Measurements from ENCODE around the gene FAM118A. TPM values are rescaled to one million over a fixed set of nuclear protein-coding genes. Genes with fewer than 3 reads are reported as not detected.
A peak's percentile ranks its signal among the peaks of the same experiment; 100 is the strongest.

FAM118A gene
- total RNA-seq, 1 donor from 2014 or later, result 18.3 TPM

DNA sequence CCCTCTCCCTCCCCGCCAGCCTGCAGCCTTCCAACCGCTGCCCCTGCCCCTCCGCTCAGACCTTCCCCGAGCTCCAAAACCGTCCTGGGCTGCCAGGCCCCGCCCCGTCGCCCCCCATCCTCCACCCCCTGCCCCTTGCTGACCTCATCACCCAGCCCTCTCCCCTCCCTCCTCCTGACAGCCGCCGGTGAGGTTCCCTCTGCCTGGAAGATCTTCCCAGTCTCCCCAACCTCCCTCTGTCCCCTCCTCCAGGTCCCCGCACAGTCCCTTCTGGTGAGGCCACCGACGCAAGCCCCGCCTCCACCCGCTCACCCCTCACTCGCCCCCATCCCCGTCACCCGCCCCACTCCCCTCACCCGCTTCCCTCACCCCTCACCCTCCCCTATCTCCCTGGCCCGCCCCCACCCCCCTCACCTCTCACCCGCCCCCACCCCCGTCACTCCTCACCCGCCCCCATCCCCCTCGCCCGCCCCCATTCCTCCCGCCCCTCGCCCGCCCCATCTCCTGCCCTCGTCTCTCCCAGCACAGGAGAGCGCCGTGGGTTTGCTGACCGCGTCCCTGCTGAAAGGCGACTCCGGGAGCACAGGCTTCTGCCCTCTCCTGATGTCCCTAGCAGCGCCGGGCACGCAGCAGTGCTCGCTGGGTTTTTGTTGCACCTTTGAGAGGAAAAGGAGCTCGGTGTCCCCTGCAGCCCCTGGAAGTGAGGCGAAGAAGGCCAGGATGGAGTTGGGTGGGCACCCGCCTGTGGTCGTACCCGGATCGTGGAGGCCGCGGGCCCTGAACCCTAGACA, 41.4 kb upstream of the FAM118A start:
- Histone ChIP-seq H3K36me3 (ENCODE audit: insufficient read depth, low read length) (no peaks in the 10 kb centered on the region), H3K27ac (ENCODE audit: low read depth, low read length) (no peak overlapping the region), H3K9ac (ENCODE audit: low read length) (peak overlapping the region; percentile 69), H3K27me3 (ENCODE audit: insufficient read depth, low read length) (peaks cover 5% of the 10 kb centered on the region), H3K79me2 (ENCODE audit: insufficient read depth, low read length) (no peaks in the 10 kb centered on the region), H3K4me2 (ENCODE audit: low read length) (peak overlapping the region; percentile 99), H3K4me1 (ENCODE audit: insufficient read depth, low read length) (peaks cover 12% of the 10 kb centered on the region), H3K4me3 (ENCODE audit: insufficient read depth, low read depth, low read length) (peak overlapping the region; percentile 62), H2AFZ (ENCODE audit: low read depth, low read length) (peak overlapping the region; percentile 95), H4K20me1 (ENCODE audit: insufficient read depth, low read length) (no peaks in the 10 kb centered on the region), H3K9me3 (ENCODE audit: insufficient read depth, low read depth, low read length) (no peaks in the 10 kb centered on the region)
- no peaks in the 10 kb centered on the region for H3K36me3 Mint-ChIP-seq (ENCODE audit: low read depth, unreplicated experiment)
- TF ChIP-seq EZH2 (IDR thresholded peaks at IDR 0.05; ENCODE audit: insufficient read depth, low read length), result no peak
- TF ChIP-seq, protein P1, sequence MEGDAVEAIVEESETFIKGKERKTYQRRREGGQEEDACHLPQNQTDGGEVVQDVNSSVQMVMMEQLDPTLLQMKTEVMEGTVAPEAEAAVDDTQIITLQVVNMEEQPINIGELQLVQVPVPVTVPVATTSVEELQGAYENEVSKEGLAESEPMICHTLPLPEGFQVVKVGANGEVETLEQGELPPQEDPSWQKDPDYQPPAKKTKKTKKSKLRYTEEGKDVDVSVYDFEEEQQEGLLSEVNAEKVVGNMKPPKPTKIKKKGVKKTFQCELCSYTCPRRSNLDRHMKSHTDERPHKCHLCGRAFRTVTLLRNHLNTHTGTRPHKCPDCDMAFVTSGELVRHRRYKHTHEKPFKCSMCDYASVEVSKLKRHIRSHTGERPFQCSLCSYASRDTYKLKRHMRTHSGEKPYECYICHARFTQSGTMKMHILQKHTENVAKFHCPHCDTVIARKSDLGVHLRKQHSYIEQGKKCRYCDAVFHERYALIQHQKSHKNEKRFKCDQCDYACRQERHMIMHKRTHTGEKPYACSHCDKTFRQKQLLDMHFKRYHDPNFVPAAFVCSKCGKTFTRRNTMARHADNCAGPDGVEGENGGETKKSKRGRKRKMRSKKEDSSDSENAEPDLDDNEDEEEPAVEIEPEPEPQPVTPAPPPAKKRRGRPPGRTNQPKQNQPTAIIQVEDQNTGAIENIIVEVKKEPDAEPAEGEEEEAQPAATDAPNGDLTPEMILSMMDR (IDR thresholded peaks at IDR 0.05; ENCODE audit: insufficient read depth, low read depth, low read length), result no peak
- H3K27ac Mint-ChIP-seq (ENCODE audit: unreplicated experiment), result no peak overlapping the region
- H3K4me1 Mint-ChIP-seq (ENCODE audit: low read depth, unreplicated experiment), result peaks cover 9% of the 10 kb centered on the region
- H3K9me3 Mint-ChIP-seq (ENCODE audit: unreplicated experiment), result no peaks in the 10 kb centered on the region
- H3K27me3 Mint-ChIP-seq (ENCODE audit: low read depth, unreplicated experiment), result peaks cover 10% of the 10 kb centered on the region
- no peak for FAIRE-seq
- H3K4me3 Mint-ChIP-seq (ENCODE audit: unreplicated experiment), result peak overlapping the region; percentile 83
- no peak for DNase-seq (ENCODE audit: low read depth)

DNA sequence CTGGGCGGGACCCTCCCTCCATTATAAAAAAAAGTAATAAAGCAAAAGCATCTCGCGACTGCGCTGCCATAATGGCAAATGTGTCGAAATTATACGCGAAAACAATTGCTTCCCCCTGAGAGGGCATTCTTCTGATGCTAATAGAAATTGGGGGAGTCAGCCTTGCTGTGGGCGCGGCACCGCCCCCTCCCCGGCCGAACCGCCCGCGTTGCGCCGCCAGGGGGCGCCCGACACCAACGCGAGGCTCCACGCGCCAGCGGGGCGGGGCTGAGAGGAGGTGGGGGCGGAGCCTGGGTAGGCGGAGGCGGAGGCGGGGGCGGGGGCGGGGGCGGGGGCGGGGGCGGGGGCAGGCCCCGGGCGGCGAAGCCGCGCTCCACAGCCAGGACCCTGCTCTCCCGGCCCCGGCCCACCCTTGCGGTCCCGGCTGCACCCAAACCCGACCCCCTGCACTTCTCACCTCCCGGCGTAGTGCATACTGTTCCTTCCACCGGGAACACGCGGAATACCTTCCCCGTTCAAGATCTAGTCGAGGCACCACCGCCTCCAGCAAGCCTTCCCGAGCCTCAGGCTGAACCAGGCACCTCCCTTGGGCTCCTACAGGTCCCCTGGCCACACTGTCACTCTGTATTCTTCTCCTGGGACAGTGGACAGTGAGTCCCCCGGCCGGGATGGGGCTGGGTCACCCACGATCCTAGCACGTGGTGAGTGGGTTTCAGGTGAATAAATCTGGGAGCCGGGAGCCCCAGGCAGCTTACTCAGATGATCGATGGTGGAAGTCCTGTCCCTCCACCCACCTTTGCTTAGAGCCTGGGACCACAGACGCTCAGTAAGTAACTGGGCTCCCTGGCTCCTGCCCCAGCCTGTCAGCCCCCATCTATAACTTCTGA, 40.5 kb upstream of the FAM118A start:
- H3K4me1 Mint-ChIP-seq (ENCODE audit: low read depth, unreplicated experiment), result peaks cover 5% of the 10 kb centered on the region
- TF ChIP-seq, protein P1 (IDR thresholded peaks at IDR 0.05; ENCODE audit: insufficient read depth, low read depth, low read length), result peak; percentile 55
- no peak for TF ChIP-seq EZH2 (IDR thresholded peaks at IDR 0.05; ENCODE audit: insufficient read depth, low read length)
- Histone ChIP-seq H3K4me3 (ENCODE audit: insufficient read depth, low read depth, low read length) (peak overlapping the region; percentile 62), H3K36me3 (ENCODE audit: insufficient read depth, low read length) (no peaks in the 10 kb centered on the region), H2AFZ (ENCODE audit: low read depth, low read length) (peak overlapping the region; percentile 95), H3K79me2 (ENCODE audit: insufficient read depth, low read length) (no peaks in the 10 kb centered on the region), H3K4me1 (ENCODE audit: insufficient read depth, low read length) (peaks cover 9% of the 10 kb centered on the region), H3K9me3 (ENCODE audit: insufficient read depth, low read depth, low read length) (no peaks in the 10 kb centered on the region), H3K4me2 (ENCODE audit: low read length) (peak overlapping the region; percentile 99), H3K27ac (ENCODE audit: low read depth, low read length) (no peak overlapping the region), H3K9ac (ENCODE audit: low read length) (peak overlapping the region; percentile 69), H4K20me1 (ENCODE audit: insufficient read depth, low read length) (no peaks in the 10 kb centered on the region), H3K27me3 (ENCODE audit: insufficient read depth, low read length) (peaks cover 5% of the 10 kb centered on the region)
- H3K9me3 Mint-ChIP-seq (ENCODE audit: unreplicated experiment), result no peaks in the 10 kb centered on the region
- peaks cover 17% of the 10 kb centered on the region for H3K27me3 Mint-ChIP-seq (ENCODE audit: low read depth, unreplicated experiment)
- H3K4me3 Mint-ChIP-seq (ENCODE audit: unreplicated experiment), result peak overlapping the region; percentile 83
- H3K27ac Mint-ChIP-seq (ENCODE audit: unreplicated experiment), result no peak overlapping the region
- FAIRE-seq (no peak), DNase-seq (ENCODE audit: low read depth) (no peak)
- H3K36me3 Mint-ChIP-seq (ENCODE audit: low read depth, unreplicated experiment), result no peaks in the 10 kb centered on the region

All from astrocyte (in vitro differentiated cells and primary cell).